IPS-18c (cell line): ENCODE data around the gene CASTOR1.

ENCODE experiments used
- H3K4me3 ChIP-seq: 2 replicates; pipeline ENCODE4 v1.7.0; 2013; ENCODE audit warnings: low read depth, mild to moderate bottlenecking, low read length, moderate library complexity; ENCODE audit not compliant: insufficient read depth
- H3K9me3 ChIP-seq: one replicate; pipeline ENCODE4 v1.6.1; 2013; ENCODE audit warnings: mild to moderate bottlenecking, low read length, moderate library complexity; ENCODE audit not compliant: control insufficient read depth, insufficient read depth

CASTOR1 gene

DNA sequence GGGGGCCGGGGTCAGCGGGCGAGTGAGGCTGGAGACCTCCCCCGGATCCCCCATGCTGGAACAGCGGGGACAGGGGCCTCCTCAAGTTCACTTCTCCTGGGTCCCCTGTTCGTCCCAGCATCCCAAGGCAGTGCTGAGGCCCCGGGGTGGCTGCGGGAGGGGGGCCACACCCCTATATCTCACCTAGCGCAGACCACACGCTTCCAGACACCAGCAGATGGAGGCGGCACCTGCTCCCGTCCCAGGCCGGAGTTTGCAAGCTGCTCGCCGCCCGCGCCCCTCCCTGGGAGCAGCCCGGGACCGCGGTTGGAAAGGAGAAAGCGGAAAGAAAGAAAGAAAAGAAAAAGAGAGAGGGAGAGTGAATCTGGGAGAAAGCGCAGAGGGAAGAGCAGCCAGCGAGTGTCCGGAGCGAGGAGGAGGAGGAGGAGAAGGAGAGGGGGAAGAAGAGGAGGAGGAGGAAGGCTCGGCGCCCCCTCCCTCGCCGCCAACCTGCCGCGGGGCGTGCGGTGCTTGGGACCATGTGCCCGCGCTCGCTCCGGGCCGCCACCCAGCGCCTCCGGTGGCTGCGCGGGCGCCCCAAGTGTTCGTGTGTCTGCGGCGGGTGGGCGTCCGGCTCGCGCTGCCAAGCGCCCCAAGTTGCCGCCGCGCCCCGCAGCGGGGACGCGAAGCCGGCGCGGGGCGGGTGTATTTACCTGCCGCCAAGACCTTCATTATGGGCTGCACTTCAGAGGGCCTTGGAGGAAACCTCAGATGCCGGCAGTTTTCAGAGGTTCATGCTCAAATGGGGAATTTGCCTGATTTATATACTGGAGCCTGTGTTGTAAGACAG lies 43.1 kb downstream of the CASTOR1 start, which contains the start of gene LIF:
Gene LIF, minus strand, starts transcription at position 775 of the 829 bp plus-strand sequence. Its CDS starts 64 bp downstream, at position 711.
- H3K9me3 ChIP-seq: no peaks in the 10 kb centered on the region
- H3K4me3 ChIP-seq: peak within 1 kb of the TSS; percentile 73

DNA sequence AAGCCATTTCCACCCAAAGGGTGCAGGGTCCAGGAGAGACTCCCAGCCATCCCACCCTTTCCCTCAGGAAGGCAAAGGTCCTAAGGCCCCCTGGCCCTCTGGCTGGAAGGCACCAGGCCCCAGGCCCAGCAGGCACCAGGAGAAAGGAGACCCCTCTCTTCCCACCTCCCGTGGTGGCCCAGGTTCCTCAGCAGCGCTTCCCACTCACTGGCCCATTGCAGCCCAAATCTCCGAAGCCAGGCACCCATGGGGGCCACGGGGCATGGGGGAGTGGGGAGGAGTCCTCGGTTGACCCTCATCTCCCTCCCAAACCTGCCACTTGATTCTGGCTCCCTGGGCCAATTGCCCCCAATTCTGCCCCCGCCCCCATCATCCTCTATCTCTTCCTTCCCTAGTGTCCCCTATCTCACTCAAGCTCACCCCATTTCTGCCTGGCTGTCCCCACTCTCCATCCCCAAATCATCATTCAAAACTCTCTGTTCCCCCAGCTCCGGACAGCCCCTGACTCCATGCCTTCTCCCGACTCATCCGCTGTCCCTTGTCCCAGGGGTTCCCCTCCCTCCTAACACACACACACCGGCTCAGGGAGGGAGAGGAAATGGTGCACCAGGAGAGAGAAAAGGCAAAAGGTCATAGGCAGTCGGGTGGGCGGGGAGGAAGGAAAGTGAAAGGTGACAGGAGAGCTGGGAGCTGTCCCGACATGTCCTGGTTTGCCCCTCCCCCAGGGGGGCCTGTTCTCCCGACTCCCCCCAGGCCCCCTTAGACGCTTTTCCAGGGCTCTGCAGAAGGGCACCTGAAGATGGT lies 43.9 kb downstream of the CASTOR1 start:
- Histone ChIP-seq H3K4me3 (peak overlapping the region; percentile 73), H3K9me3 (no peaks in the 10 kb centered on the region)

DNA sequence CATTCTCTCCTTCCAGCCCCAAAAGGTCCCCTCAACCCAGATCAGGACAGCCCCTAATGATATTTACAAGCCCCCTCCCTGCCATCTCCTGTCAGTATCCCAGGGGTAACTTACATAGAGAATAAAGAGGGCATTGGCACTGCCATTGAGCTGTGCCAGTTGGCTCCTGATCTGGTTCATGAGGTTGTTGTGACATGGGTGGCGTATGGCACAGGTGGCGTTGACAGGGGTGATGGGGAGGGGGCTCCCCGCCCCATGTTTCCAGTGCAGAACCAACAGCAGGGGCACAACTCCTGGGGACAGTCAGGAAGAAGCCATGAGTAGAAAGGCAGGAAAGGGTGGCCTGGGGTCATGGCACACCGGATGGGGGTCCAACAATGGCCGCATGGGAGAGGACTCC lies 44.7 kb downstream of the CASTOR1 start:
- Histone ChIP-seq H3K4me3 (no peak overlapping the region), H3K9me3 (no peaks in the 10 kb centered on the region)

DNA sequence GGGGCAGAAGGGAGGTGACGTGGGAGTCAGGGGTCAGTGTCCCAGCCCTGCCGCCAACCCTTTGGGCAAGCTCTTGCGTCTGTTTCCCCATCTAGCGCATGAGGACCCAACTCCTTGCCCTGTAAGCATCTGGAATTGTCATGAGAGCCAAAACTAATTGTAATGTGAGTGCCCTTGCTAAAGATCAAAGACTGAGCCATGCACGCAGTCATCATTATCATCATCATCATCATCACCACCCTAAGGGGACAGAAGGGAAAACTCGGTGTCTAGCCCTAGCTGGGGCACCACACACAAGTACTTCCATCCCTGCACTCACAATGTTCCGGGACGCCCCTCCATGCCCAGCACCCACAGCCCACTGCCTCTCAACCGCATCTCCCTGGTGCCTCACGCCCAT lies 45.2 kb downstream of the CASTOR1 start:
- no peaks in the 10 kb centered on the region for H3K9me3 ChIP-seq
- no peak overlapping the region for H3K4me3 ChIP-seq

DNA sequence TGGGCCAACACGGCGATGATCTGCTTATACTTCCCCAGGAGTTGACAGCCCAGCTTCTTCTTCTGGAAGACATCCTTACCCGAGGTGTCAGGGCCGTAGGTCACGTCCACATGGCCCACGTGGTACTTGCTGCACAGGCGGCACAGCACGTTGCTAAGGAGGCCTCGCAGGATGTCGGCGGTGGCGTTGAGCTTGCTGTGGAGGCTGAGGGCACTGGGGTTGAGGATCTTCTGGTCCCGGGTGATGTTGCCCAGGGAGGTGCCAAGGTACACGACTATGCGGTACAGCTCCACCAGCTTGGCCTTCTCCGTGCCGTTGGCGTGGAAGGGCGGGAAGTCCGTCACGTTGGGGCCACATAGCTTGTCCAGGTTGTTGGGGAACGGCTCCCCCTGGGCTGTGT lies 45.6 kb downstream of the CASTOR1 start:
- H3K9me3 ChIP-seq: no peaks in the 10 kb centered on the region
- no peak overlapping the region for H3K4me3 ChIP-seq

DNA sequence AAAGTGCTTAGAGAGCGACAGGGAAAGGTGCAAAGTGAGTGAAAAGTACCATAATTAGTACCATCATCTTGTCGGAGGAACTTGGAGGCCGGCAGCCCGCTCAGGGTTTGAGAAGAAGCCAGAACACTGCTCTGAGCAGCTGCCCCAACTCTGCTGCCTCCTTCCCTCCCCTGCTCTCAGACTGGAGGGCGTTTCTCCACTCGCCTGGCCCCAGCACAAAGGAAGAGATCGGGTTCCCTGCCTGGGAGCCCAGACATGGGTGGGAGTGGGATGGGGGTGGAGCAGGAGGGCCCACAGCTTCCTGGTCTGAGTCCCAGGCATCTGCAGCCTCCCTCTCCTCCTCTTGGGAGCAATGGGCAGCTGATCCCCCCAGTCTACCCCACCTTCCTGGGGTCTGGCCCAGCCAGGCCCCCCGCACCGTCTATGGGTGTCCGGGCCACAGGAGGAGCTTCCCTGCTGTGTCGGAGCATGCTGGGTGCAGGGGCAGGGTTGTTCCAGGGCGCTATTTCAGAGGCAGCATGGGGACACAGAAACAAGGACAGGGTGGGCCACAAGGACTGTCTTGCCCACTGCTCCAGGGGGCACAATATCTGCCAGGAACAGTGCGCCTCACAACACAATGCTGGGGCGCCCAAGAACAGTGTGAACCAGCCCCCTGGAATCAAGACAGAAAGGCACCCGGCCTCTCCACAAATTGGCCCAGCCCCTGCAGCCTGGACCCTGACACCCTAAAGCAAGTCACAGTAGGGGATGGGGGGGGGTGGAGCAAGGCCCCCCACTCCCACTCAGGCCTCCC lies 47.5 kb downstream of the CASTOR1 start:
- H3K9me3 ChIP-seq: no peaks in the 10 kb centered on the region

DNA sequence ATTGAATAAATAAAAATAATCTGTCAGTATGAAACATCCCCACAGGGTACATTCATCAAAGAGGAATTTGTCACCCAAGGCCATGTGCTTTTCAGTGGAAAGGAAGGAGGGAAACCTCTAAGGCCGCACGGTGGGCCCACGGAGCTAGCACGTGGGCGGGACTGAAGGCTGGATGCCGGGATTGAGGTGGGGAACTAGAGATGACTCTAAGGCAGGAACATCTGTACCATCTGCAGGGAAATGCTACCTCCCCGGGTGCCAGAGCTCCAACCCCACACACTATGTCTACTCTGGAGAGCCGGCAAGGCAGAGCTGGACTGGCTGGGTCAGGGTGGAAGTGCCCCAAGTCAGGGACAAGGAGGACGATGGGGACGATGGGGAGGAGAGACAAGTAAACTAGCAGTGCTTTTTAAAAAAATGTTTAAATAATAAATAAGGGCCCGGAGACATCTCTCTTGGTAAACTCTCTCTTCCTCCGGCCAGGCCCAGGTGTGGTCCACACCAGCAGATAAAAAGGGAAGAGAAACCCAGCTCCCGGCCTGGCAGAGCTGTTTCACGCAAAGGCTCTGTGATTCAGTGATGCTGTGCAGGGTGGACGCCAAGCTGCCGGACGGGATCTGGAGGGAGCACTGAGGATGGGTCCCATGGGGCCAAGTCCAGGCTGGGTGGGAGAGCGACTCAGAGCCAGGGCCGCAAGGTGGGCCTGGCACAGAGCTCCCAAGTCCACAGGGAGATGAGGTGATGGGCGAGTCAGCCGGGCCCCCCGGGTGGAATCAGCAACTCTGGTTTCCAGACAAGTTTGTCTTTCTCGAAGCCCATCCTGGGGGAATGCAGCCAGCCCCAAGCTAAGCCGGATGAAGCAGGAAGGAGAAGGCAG lies 48.5 kb downstream of the CASTOR1 start:
- no peak overlapping the region for H3K4me3 ChIP-seq
- H3K9me3 ChIP-seq: no peaks in the 10 kb centered on the region

More for the DNA sequence above, 47.5 kb downstream of the CASTOR1 start:
- no peak overlapping the region for H3K4me3 ChIP-seq

DNA sequence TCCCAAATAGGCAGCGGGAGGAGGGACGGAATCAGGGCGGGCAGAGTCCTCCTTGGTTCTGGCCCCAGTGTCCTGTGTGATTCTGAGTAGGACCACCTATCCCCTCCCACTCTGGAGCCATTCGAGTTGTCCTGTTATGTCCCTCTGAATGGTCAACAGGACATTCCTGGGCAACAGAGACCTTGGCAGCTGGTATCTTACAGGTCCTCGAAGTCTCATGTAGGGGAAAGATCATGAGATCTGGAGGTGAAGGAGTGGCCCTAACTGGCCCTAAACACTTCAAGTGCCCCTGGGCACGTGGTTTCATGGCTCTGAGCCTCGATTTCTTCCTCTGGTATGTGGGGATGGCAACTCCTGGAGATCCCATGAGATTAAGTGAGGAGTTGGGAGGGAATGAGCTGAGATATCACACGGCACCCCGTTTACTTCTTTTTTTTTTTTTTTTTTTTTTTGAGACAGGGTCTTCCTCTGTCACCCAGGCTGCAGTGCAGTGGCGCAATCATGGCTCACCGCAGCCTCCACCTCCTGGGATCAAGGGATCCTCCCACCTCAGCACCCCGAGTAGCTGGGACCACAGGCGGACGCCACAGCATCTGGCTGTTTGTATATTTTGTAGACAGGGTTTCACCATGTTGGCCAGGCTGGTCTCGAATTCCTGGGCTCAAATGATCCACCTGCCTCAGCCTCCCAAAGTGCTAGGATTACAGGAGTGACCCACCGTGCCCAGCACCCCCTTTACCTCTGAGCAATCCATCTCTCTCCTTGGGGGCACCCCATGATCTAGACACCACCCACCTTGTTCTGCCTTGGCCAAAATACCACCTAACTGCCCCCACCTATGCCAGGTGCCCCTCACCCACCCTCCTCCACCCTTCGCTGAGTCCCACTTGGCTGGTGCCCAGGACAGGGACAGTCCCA lies 49.6 kb downstream of the CASTOR1 start:
- H3K9me3 ChIP-seq: no peaks in the 10 kb centered on the region
- H3K4me3 ChIP-seq: no peak overlapping the region

DNA sequence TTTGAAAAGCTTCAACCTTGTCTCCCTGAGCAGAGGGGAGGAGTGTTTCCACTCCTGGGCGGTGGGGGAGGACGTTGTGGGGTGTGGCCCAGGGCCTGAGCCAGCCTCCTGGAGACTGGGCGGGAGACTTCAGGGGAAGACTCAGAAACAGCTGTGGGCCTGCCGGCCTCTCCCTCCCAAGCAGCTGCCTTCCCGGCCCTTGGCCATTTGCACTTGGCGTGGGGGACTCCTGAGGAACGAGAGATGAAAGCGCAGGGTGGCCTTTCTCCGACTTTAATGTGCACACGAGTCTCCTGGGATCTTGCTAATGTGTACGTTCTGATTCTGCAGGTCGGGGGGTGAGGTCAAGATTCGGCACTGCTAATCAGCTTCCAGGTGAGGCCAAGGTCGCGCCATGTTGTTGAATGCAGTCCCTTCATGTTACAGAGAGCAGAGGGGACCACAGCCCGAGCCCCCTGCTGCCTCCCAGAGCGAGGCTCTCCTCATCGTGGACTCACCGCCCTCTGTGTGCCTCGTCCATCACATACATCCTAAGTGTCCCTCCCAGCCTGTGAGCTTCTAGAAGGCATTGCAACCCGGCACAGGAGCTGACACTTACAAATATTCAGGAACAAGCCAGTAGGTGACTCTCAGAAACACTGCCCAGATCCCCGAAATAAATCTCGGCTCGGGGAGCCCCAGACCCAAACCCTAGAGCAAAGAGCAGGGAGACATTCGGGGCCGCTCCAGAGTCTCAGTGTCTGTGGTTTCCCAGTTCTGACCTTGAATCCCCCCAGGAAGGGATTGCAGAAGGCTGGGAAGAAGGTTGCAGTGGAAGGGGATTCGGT lies 50.4 kb downstream of the CASTOR1 start:
- H3K9me3 ChIP-seq: no peaks in the 10 kb centered on the region
- H3K4me3 ChIP-seq: no peak overlapping the region

DNA sequence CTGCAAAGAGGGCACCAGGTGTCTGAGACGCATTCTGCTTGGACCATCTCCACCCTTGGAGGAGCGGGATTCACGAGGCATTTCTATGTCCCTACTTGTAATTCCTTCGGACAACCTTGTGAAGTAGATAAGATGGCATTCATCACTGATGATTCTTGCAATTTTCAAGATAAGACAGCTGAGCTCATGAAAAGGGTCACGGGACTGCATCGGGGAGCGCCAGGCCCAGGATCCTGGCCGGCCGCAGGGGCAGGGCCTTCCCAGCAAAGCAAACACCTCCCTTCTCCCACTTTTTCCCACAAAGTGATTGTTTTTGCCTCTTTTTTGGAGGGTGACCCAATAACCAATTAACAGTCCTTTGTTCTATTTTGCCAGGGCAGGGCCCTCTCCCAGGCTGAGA lies 51.2 kb downstream of the CASTOR1 start:
- H3K4me3 ChIP-seq: no peak overlapping the region
- H3K9me3 ChIP-seq: no peaks in the 10 kb centered on the region

DNA sequence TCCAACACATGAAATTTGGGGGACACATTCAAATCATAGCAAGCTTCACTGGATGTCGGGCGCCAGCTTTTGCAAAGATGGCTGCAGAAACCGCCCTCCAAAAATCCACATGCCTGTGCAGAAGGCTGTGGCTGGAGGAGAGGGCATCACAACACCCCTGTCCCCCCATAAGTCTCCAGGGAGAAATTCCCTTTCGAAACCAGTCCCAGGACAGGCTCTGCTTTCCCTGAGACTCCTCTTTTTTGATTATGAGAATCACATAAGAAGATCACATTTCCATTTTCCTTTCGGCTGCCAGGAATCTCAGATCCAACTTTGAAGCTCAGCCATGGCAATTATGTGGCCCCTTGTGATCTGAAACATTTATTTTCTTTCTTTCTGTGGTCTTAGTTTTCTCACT lies 52.4 kb downstream of the CASTOR1 start:
- Histone ChIP-seq H3K4me3 (no peak overlapping the region), H3K9me3 (no peaks in the 10 kb centered on the region)

DNA sequence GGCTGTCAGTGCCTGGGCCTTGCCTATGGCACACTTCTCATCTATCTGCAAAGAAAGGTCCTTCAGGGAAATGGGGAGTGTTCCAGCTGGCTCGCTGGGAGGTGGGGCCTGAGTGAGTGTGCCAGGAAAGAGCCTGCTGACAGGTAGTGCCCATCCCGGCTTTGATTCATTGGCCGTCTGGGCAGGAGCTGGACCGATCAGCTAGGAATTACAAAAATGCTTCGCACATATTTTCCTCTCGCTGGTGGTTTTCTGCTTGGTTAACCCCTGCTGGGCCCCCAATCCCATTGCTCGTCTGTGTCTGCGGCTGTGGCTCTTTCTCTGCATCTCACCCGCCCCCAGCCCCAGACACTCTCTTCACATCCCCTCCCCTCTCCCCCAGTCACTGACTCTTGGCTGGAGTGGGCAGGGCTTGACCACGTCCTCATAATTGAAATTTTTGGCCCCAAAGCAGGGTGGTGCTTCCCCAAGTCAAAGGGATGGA lies 53.6 kb downstream of the CASTOR1 start:
- Histone ChIP-seq H3K9me3 (no peaks in the 10 kb centered on the region), H3K4me3 (no peak overlapping the region)
